HG02840 (cell line): ENCODE measurements around the gene CELF1.
A peak's percentile ranks its signal among the peaks of the same experiment; 100 is the strongest.
"Not testable (repeated sequence)": the region's sequence is repeated elsewhere in the genome, so short reads cannot be mapped to it uniquely, and the experiment has no call there.

Experiments
- ATAC-seq: cut with Tn5 transposase; IDR thresholded peaks from one replicate; pipeline ENCODE4 v1.9.1; 2021; ENCODE audit warnings: mild to moderate bottlenecking, moderate library complexity, moderate number of reproducible peaks; ENCODE audit not compliant: unreplicated experiment, low FRiP score

CELF1 gene

DNA sequence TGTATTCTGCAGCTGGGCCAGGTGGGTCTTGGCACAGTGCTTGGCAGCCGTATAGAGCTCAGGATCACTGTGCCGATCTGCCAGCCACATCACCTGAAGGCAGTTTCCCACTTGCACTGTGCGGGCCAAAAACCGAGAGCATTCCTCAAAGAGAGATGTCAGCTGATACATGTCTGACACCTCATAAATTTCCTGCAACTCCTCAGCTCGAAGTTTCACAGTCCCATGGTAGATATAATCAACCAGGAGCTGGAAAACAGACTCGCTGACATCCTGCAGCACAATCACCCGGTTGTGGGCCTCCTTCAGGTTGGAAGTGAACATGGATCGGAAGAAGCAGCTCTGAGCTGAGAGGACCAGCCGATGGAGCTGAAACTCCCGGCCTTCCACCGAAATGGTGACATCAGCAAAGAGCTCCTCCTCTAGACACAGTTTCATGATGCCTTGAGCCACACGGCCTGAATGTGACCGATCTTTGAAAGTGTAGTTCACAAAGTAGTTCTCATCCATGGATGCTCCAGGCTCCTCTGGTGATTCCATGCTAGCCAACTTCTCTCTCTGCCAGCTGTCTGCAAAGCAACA lies 24.6 kb upstream of the CELF1 start:
- ATAC-seq = no peak

DNA sequence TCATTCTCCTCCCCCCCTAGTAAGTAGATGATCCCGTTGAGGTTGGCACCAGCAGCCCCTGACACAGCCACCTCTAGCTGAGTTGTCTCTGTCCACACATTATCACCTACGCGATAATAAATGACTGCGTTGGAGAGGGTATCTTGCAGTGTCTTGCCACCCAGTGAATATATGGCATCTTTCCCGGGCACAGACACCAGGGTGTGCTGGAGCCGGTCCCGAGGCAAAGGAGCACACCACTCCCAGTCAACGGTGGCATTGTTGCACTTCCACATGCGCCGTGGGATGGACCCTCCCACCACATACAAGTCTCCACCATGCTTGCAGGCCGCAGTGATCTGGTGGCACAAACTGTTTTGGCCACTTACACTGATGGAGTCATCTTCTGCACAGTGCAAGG lies 20.4 kb upstream of the CELF1 start:
- ATAC-seq = no peak

DNA sequence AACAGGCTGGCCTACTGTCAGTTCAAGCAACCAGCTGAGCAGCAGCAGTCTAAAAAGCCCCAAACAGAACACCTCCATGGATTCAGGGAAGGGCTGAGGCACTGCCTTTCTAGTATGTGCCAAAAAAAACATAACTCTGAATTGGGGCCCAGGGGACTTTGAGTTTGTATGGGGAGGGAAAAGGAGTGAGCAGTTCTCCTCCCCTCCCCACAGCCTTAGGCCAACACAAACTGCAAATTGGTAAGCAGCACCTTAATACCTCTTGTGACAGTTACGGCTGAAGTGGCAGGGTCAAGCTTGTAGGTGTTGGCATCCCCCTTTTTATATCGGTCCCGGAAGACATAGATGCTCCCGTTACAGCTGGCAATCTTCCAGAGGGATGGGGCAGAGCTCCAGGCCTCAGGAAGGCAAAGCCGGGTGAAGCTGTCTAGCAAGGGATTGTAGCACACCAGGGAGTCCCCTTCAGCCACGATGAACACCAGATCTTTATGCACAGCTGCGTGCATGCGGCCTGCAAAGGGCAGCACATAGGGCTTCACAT lies 19.9 kb upstream of the CELF1 start:
- no peak for ATAC-seq

DNA sequence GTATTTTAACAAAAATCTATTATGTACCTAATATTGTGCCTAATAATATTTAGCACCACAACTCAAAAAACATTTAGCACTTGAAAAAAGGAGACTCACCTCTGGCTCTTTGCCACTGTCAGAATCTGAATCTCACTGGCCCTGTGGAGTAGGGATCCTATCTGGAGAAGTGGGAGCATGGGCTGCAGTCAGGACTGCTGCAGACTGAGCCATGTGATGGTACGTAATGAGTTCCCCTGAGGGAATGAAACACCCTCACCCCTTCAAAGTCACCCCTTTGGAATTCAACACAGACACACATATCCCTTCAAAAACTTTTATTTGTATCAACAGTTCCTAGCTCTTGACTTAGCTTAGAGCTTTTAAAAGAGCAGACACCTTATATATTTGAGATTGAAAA lies 19.0 kb upstream of the CELF1 start:
- ATAC-seq = no peak

DNA sequence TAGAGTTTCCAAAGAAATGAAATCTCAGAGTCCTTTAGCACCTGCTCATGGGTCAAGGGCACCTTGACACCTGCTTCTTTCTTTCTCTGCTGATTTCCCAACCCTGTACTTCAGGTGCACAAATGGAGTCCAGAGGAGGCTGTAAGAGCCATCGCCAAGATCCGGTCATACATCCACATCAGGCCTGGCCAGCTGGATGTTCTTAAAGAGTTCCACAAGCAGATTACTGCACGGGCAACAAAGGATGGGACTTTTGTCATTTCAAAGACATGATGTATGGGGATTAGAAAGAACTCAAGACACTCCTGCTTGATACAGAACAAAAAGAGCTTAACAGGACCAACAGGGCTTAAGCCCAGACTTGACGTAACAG lies 18.4 kb upstream of the CELF1 start:
- ATAC-seq = no peak

DNA sequence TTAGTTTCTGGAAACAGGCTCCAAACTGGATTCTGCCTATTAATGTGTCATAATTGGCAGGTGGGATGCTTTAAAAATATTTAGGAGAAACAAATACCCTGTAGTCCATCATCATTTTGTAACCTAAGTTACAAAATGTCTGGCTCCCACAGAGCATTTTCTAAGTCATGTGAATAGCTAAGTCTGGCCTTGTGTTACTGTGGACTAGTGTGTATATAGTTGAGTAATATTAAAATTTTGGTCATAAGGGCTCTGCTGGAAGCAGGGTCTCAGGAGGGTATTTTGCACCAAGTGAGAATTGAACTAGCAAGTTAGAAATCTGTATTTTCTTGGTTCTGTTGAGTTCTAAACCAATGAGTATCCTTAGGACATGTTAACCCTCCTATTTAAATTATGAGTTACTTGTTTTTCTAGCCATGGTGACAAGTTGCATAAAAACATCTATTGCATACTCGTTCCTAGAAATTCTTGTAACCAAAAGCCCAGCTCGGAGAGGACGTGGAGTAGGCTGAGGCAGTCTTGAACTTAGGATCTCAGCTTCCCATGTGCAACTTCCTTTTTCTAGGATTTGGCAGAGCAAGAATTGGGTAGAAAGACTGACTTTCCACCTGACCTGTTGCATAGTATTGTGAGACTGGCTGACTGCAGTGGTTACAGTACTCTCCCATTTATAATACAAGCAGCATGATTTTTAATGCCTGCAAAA lies 17.9 kb upstream of the CELF1 start:
- ATAC-seq = no peak

DNA sequence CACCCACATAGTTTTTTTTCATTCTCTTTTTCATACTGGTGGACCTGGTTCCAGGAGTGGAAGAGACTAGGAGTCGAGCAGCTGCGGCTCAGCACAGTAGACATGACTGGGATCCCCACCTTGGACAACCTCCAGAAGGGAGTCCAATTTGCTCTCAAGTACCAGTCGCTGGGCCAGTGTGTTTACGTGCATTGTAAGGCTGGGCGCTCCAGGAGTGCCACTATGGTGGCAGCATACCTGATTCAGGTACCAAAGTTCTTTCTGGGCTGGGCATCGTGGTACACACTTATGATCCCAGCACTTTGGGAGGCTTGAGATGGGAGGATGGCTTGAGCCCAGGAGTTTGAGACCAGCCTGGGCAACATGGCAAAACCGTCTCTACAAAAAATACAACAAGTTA lies 16.7 kb upstream of the CELF1 start:
- ATAC-seq = no peak

DNA sequence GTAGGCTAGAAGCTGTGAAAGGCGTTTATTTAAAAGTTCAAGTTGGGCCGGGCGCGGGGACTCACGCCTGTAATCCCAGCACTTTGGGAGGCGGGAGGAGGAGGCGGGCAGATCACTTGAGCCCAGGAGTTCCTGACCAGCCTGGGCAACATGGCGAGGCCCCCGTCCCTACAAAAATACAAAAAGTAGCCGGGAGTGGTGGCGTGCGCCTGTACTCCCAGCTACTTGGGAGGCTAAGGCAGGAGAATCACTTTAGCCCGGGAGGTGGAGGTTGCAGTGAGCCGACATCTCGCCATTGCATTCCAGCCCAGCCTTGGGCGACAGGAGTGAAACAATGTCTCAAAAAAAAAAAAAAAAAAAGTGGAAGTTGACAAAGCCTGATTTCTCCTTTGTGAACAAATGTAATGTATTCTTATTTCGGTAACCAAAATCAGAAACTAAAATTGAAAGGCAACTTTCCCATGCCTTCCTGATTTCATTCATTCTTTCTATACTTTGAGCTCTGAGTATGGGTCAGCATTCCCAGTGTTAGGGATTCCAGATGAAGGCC lies 13.3 kb upstream of the CELF1 start:
- no peak for ATAC-seq

DNA sequence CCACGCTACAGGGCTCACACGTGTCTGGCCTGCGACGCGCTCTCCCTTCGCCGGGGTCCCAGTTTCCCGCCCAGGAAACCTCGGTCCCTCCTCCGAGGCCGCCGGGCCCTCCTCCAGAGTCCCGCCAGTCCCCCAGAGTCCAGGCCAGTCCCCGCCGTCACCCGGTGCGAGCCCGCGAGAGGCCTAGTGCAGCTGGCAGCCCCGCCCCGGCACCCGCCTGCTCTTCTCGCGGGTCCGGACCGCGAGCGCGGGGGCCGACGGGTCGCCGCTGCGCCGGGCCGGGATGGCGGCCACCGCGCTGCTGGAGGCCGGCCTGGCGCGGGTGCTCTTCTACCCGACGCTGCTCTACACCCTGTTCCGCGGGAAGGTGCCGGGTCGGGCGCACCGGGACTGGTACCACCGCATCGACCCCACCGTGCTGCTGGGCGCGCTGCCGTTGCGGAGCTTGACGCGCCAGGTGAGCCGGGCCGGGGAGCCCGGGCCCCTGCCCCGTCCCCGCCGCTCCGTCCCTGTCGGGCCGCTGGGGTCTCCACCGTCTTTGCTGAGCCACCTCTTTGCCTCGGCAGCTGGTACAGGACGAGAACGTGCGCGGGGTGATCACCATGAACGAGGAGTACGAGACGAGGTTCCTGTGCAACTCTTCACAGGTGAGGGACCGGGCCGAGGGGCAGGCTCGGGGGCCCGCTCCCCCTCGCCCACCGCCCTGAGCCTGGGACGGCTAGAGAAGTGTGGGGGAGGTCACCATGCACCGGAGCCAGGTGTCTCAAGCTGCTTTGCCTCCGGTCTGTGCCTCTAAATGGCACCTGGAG lies 12.6 kb upstream of the CELF1 start, which contains the start of gene PTPMT1:
Gene PTPMT1 (plus strand): TSS at position 260 of the 809 bp plus-strand sequence. CDS start 24 bp downstream, at position 284.
- peak; percentile 69 for ATAC-seq

DNA sequence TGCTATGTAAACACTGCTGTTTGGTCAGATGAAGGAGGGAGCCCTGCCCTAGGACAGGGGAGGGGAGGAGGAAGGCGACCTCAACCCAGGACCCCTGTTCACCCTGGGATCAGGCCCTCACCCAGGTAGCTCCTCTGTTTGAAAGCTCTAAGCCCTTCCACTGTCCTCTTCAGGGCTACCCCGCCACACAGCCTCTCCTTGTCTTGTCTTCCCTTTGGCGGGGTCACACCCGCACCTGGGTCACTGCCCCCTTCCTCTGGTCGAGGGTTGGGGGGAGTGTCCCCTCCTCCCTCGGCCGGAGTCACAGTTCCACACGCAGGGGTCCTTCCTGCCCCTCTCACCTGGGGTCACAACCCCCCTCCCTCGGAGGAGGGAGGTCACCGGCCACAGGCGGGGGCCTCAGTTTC lies 12.0 kb upstream of the CELF1 start:
- ATAC-seq = peak; percentile 21

DNA sequence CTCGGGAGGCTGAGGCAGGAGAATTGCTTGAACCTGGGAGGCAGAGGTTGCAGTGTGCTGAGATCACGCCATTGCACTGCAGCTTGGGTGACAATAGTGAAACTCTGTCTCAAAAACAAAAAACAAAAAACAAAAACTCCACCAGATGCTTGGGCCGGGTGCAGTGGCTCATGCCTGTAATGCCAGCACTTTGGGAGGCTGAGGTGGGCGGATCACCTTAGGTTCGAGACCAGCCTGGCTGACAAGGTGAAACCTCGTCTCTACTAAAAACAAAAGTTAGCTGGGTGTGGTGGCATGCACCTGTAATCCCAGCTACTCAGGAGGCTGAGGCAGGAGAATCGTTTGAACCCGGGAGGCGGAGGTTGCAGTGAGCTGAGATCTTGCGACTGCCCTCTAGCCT lies 11.4 kb upstream of the CELF1 start:
- ATAC-seq = not testable (repeated sequence)

DNA sequence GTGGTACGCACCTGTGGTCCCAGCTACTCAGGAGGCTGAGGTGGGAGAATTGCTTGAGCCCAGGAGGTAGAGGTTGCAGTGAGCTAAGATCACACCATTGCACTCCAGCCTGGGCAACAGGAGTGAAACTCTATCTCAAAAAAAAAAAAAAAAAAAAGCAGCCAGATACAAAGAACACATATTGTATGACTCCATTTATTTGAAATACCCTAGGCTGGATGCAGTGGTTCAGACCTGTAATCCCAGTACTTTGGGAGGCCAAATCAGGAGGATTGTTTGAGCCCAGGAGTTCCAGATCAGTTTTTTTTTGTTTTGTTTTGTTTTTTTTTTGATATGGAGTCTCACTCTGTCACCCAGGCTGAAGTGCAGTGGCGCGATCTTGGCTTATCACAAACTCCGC lies 9.5 kb upstream of the CELF1 start:
- not testable (repeated sequence) for ATAC-seq

DNA sequence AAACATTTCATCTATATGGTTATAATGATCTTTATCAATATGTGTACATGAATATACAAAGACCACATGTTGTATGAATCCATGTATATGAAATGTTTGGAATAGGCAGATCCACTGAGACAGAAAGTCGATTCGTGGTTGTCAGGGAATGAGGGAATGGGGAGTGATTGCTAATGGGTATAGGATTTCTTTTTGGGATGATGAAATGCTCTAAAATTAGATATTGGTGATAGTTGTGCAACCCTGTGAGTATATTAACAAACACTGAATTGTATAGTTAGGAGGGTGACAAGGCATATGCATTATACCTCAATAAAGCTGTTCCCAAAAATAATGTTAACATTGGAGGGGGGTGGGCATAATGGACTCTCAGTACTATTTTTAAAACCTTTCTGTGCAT lies 7.5 kb upstream of the CELF1 start:
- ATAC-seq = no peak

DNA sequence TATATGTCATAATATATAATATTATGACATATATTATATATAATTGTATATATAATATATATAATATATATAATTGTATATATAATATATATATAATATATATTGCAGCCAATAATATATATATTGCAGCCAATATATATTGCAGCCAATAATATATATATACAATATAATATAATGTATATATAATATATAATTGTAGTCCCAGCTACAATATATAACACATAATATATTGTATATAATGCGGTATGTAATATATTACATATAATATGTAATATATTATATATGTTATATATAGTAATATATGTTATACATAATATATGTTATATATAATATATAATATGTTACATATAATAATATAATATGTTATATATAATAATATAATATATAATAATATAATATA lies 5.8 kb upstream of the CELF1 start:
- no peak for ATAC-seq

DNA sequence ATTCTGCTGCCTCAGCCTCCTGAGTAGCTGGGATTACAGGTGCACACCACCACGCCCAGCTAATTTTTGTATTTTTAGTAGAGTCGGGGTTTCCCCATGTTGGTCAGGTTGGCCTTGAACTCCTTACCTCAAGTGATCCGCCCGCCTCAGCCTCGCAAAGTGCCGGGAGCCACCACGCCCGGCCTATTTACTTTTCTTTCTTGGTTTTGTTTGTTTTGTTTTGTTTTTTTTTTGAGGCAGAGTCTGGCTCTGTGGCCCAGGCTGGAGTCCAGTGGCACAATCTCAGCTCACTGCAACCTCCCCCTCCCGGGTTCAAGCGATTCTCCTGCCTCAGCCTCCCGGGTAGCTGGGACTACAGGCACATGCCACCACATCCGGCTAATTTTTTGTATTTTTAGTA lies 4.1 kb upstream of the CELF1 start:
- not testable (repeated sequence) for ATAC-seq

DNA sequence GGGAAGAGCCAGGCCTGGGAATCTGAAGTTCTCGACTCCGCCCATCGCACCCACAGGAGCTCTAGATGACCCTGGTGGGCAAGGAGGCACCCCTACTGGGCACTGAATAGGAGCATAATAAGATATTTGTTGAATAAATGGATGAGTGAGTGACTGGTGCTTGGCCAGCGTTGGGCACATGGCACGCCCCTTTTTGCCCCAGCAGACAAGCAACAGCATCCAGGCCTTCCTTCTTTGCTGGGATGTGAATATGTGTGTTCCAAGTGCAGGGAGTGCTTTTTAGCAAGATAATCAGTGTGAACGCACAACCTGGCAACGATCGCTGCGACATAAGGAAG lies 443 bp upstream of the CELF1 start:
- peak; percentile 27 for ATAC-seq

DNA sequence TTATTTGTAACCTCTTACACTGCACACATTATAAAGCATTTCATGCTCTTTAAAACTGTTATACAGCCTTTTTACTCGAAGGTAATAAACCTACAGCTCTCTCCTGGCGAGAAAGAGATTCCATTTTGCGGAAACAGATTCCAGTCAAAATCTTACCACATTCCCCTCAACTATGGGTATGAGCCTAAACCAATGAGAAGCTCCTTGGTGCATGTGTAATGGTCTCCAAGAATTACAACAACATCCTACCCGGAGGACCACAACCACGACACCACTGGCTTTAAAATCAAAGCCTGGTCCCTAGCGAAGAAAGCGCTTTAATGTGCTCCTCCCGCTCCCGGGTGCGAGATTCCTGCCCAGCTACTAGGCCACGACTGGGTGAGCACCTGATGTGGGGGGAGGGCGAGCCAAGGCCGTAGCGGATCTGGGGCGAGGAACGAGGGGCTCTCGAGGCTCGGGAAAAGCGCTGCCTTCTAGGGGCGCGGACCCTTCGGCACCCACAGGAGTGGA lies 821 bp downstream of the CELF1 start:
- peak; percentile 2 for ATAC-seq

DNA sequence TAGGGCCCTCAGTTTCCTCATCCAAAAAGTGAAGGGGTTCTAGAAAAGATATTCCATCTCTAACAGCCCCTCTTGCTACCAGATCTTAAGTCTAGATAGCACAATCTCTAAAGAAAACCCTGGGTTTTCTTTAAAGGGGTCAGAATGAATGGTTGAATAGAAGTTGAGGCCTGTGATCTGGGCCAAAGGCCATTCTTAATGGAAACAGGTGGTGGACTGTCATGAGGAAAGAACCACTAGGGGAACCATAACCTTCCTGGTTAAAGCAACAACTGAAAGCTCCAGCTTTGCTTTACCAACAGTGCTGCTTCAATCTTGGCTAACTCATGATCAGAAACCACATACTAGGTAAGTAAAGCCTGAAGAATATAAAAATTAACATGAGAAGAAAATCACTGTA lies 1.8 kb downstream of the CELF1 start:
- ATAC-seq = no peak

DNA sequence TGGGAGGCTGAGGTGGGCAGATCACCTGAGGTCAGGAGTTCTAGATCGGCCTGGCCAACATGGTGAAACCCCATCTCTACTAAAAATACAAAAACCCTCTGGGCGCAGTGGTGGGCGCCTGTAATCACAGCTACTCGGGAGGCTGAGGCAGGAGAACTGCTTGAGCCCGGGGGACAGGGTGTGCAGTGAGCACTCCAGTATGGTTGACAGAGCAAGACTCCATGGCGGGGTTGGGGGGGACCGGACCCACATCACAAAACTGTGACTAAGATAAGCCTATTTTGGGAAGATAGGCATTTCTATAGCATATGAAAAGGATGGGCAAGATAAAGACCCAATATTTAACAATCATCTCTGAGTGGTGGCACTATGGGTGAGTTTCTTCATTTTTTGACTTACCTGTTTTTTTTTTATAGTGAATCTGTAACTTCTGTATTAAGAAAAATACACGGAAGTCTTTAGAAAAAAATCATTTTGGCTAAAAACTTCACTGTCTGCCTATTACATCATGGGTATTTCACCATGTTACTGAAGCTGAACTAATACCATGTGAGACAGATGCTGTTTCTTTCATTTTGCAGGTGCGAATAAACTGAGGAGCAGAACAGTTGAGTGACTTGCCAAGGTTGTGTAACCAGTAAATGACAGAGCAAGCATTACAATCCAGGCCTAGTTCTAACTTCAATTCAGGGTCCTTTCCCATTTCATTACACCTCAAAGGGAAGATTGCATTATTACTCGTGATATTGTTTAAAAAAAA lies 2.5 kb downstream of the CELF1 start:
- ATAC-seq = no peak

DNA sequence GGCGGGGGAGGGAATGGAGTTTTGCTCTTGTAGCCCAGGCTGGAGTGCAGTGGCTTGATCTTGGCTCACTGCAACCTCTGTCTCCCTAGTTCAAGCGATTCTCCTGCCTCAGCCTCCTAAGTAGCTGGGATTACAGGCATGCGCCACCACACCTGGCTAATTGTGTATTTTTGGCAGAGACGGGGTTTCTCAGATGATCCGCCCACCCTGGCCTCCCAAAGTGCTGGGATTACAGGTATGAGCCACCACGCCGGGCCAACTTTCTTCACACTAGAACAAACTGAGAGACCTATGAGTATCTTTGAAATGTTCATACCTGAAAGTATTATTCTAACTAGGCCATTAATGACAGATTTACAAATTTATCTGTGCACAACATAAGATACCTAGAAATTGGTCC lies 6.7 kb downstream of the CELF1 start:
- not testable (repeated sequence) for ATAC-seq
